ENCODE measurements around the gene HFE. TPM values are rescaled to one million over a fixed set of nuclear protein-coding genes. Genes with fewer than 3 reads are reported as not detected.
"Not testable (repeated sequence)": the region's sequence is repeated elsewhere in the genome, so short reads cannot be mapped to it uniquely, and the experiment has no call there.

The HFE gene
- total RNA-seq, 2 experiments from 2014 or later: 3.1 to 3.4 TPM

GRCh38 chr6:26068036-26068435, 19.2 kb upstream of the HFE start:
- POLR2A ChIA-PET: interaction anchor here (1.1 to 4.7 kb wide), 2 partner anchors 19 to 58 kb away, joined by 3 to 26 read pairs; partner anchors contain the start of gene HFE
- no peak for DNase-seq

GRCh38 chr6:26071135-26071534, 16.1 kb upstream of the HFE start:
- POLR2A ChIA-PET: interaction anchor here (1.3 kb wide), 1 partner anchor 64 kb away, joined by 3 read pairs; no protein-coding TSS in a partner anchor
- H3K4me3 Mint-ChIP-seq: no peak overlapping the region
- CTCF ChIA-PET: interaction anchor here (1.1 to 14.4 kb wide), 2 partner anchors 17 to 26 kb away, joined by 6 to 353 read pairs; partner anchors contain the start of gene HFE
- no peak for DNase-seq
- peaks cover 1% of the 10 kb centered on the region for H3K4me1 Mint-ChIP-seq
- H3K36me3 Mint-ChIP-seq (ENCODE audit: low read depth): no peaks in the 10 kb centered on the region
- peaks cover 20% of the 10 kb centered on the region for H3K27me3 Mint-ChIP-seq
- no peak overlapping the region for H3K27ac Mint-ChIP-seq
- no peaks in the 10 kb centered on the region for H3K9me3 Mint-ChIP-seq

More at GRCh38 chr6:26068036-26068435, 19.2 kb upstream of the HFE start:
- peaks cover 24% of the 10 kb centered on the region for H3K27me3 Mint-ChIP-seq
- CTCF ChIA-PET: interaction anchor here (2.0 to 14.4 kb wide), 2 partner anchors 19 to 30 kb away, joined by 12 to 353 read pairs; partner anchors contain the start of gene HFE
- H3K9me3 Mint-ChIP-seq: no peaks in the 10 kb centered on the region
- no peak overlapping the region for H3K27ac Mint-ChIP-seq
- no peak overlapping the region for H3K4me3 Mint-ChIP-seq
- no peaks in the 10 kb centered on the region for H3K36me3 Mint-ChIP-seq (ENCODE audit: low read depth)
- peaks cover 9% of the 10 kb centered on the region for H3K4me1 Mint-ChIP-seq

- Mint-ChIP-seq H3K27me3 (peaks cover 11% of the 10 kb centered on the region), H3K9me3 (no peaks in the 10 kb centered on the region), H3K4me1 (no peaks in the 10 kb centered on the region), H3K4me3 (no peak overlapping the region), H3K36me3 (ENCODE audit: low read depth) (no peaks in the 10 kb centered on the region), H3K27ac (no peak overlapping the region)
- ChIA-PET CTCF (interaction anchor here (1.8 kb wide), 1 partner anchor 10 kb away, joined by 4 read pairs; no protein-coding TSS in a partner anchor), POLR2A (no interaction called here)
- DNase-seq: no peak
Observed at GRCh38 chr6:26075063-26075717, 12.0 kb upstream of the HFE start.

GRCh38 chr6:26078066-26078465, 9.2 kb upstream of the HFE start:
- H3K36me3 Mint-ChIP-seq (ENCODE audit: low read depth); H3K27ac Mint-ChIP-seq; H3K4me1 Mint-ChIP-seq; DNase-seq; H3K9me3 Mint-ChIP-seq; H3K4me3 Mint-ChIP-seq: not testable (repeated sequence)
- ChIA-PET CTCF (interaction anchor here (1.1 kb wide), 1 partner anchor 19 kb away, joined by 3 read pairs; no protein-coding TSS in a partner anchor), POLR2A (interaction anchor here (1.3 kb wide), 1 partner anchor 79 kb away, joined by 4 read pairs; a partner anchor contains a TSS)
- H3K27me3 Mint-ChIP-seq: peaks cover 18% of the 10 kb centered on the region

- H3K27me3 Mint-ChIP-seq: peaks cover 19% of the 10 kb centered on the region
- H3K27ac Mint-ChIP-seq; CTCF ChIA-PET; H3K36me3 Mint-ChIP-seq (ENCODE audit: low read depth); H3K4me3 Mint-ChIP-seq; H3K4me1 Mint-ChIP-seq; DNase-seq; H3K9me3 Mint-ChIP-seq: not testable (repeated sequence)
- POLR2A ChIA-PET: interaction anchor here (1.5 kb wide), 1 partner anchor 11 kb away, joined by 3 read pairs; no protein-coding TSS in a partner anchor
Observed at GRCh38 chr6:26081096-26081495, 6.1 kb upstream of the HFE start.

GRCh38 chr6:26086211-26086610, 1.0 kb upstream of the HFE start:
- Mint-ChIP-seq H3K9me3 (peaks cover 5% of the 10 kb centered on the region), H3K27me3 (peaks cover 8% of the 10 kb centered on the region), H3K4me1 (peaks cover 32% of the 10 kb centered on the region), H3K36me3 (ENCODE audit: low read depth) (peaks cover 3% of the 10 kb centered on the region), H3K27ac (peak overlapping the region; percentile 24), H3K4me3 (peak overlapping the region; percentile 77)
- peak; percentile 48 for DNase-seq
- POLR2A ChIA-PET: interaction anchor here (0.6 to 3.5 kb wide), 15 partner anchors 11 to 1729 kb away, joined by 3 to 50 read pairs (median 4); a partner anchor contains a TSS
- CTCF ChIA-PET: interaction anchor here (0.9 to 5.0 kb wide), 6 partner anchors 8 to 29 kb away, joined by 3 to 51 read pairs (median 14); a partner anchor contains a TSS

GRCh38 chr6:26088344-26088743, 1.1 kb downstream of the HFE start:
- H3K27me3 Mint-ChIP-seq: peaks cover 3% of the 10 kb centered on the region
- no peak for DNase-seq
- no peak overlapping the region for H3K27ac Mint-ChIP-seq
- POLR2A ChIA-PET: interaction anchor here (2.3 to 3.5 kb wide), 7 partner anchors 9 to 69 kb away, joined by 13 to 50 read pairs (median 26); a partner anchor contains a TSS
- CTCF ChIA-PET: interaction anchor here (1.9 to 5.0 kb wide), 5 partner anchors 9 to 25 kb away, joined by 6 to 51 read pairs (median 15); a partner anchor contains a TSS
- peaks cover 3% of the 10 kb centered on the region for H3K36me3 Mint-ChIP-seq (ENCODE audit: low read depth)
- peaks cover 42% of the 10 kb centered on the region for H3K4me1 Mint-ChIP-seq
- peak overlapping the region; percentile 77 for H3K4me3 Mint-ChIP-seq
- H3K9me3 Mint-ChIP-seq: no peaks in the 10 kb centered on the region

GRCh38 chr6:26089272-26089671, 2.0 kb downstream of the HFE start:
- H3K4me1 Mint-ChIP-seq: peaks cover 42% of the 10 kb centered on the region

GRCh38 chr6:26092443-26092842, 5.2 kb downstream of the HFE start:
- H3K9me3 Mint-ChIP-seq: no peaks in the 10 kb centered on the region
- DNase-seq: no peak
- CTCF ChIA-PET: interaction anchor here (15.5 kb wide), 1 partner anchor 27 kb away, joined by 353 read pairs; no protein-coding TSS in a partner anchor
- H3K27me3 Mint-ChIP-seq: peaks cover 3% of the 10 kb centered on the region
- peaks cover 3% of the 10 kb centered on the region for H3K36me3 Mint-ChIP-seq (ENCODE audit: low read depth)
- H3K4me1 Mint-ChIP-seq: peaks cover 30% of the 10 kb centered on the region
- no peak overlapping the region for H3K4me3 Mint-ChIP-seq
- POLR2A ChIA-PET: interaction anchor here (0.6 to 3.2 kb wide), 6 partner anchors 11 to 37 kb away, joined by 3 to 15 read pairs (median 6); a partner anchor contains a TSS
- no peak overlapping the region for H3K27ac Mint-ChIP-seq

More at GRCh38 chr6:26089272-26089671, 2.0 kb downstream of the HFE start:
- peaks cover 3% of the 10 kb centered on the region for H3K27me3 Mint-ChIP-seq
- ChIA-PET CTCF (interaction anchor here (1.5 to 5.0 kb wide), 3 partner anchors 8 to 25 kb away, joined by 3 to 51 read pairs (median 41); no protein-coding TSS in a partner anchor), POLR2A (interaction anchor here (1.2 kb wide), 1 partner anchor 15 kb away, joined by 4 read pairs; a partner anchor contains a TSS)
- no peaks in the 10 kb centered on the region for H3K9me3 Mint-ChIP-seq
- H3K4me3 Mint-ChIP-seq: no peak overlapping the region
- no peak overlapping the region for H3K27ac Mint-ChIP-seq
- peaks cover 3% of the 10 kb centered on the region for H3K36me3 Mint-ChIP-seq (ENCODE audit: low read depth)
- no peak for DNase-seq

GRCh38 chr6:26094036-26094435, 6.8 kb downstream of the HFE start:
- Mint-ChIP-seq H3K27ac (no peak overlapping the region), H3K9me3 (no peaks in the 10 kb centered on the region), H3K27me3 (peaks cover 11% of the 10 kb centered on the region), H3K4me3 (no peak overlapping the region), H3K36me3 (ENCODE audit: low read depth) (peaks cover 3% of the 10 kb centered on the region), H3K4me1 (peaks cover 19% of the 10 kb centered on the region)
- POLR2A ChIA-PET: interaction anchor here (1.1 to 2.7 kb wide), 7 partner anchors 10 to 1038 kb away, joined by 3 to 15 read pairs (median 5); a partner anchor contains a TSS
- CTCF ChIA-PET: interaction anchor here (1.0 to 15.5 kb wide), 4 partner anchors 8 to 29 kb away, joined by 4 to 353 read pairs (median 4); no protein-coding TSS in a partner anchor
- no peak for DNase-seq

GRCh38 chr6:26097268-26097875, 10.1 kb downstream of the HFE start:
- no peaks in the 10 kb centered on the region for H3K36me3 Mint-ChIP-seq (ENCODE audit: low read depth)
- no peaks in the 10 kb centered on the region for H3K9me3 Mint-ChIP-seq
- peak; percentile 64 for DNase-seq
- H3K27me3 Mint-ChIP-seq: peaks cover 11% of the 10 kb centered on the region
- peaks cover 10% of the 10 kb centered on the region for H3K4me1 Mint-ChIP-seq
- POLR2A ChIA-PET: interaction anchor here (0.8 to 5.3 kb wide), 8 partner anchors 10 to 59 kb away, joined by 3 to 40 read pairs (median 8); partner anchors contain the start of gene HFE
- CTCF ChIA-PET: interaction anchor here (0.6 to 15.5 kb wide), 16 partner anchors 9 to 75 kb away, joined by 3 to 353 read pairs (median 4); partner anchors contain the start of gene HFE
- no peak overlapping the region for H3K27ac Mint-ChIP-seq
- H3K4me3 Mint-ChIP-seq: no peak overlapping the region

- H3K9me3 Mint-ChIP-seq: no peaks in the 10 kb centered on the region
- peak overlapping the region; percentile 80 for H3K4me3 Mint-ChIP-seq
- CTCF ChIA-PET: interaction anchor here (0.7 to 15.5 kb wide), 10 partner anchors 16 to 1610 kb away, joined by 3 to 353 read pairs (median 6); partner anchors contain the start of gene HFE
Observed at GRCh38 chr6:26103141-26103769, 16.0 kb downstream of the HFE start.

More at GRCh38 chr6:26103141-26103769, 16.0 kb downstream of the HFE start:
- no peak for DNase-seq
- POLR2A ChIA-PET: interaction anchor here (1.1 to 5.1 kb wide), 29 partner anchors 9 to 182 kb away, joined by 3 to 204 read pairs (median 14); partner anchors contain the start of gene HFE
- Mint-ChIP-seq H3K4me1 (peaks cover 23% of the 10 kb centered on the region), H3K27ac (peak overlapping the region; percentile 99), H3K36me3 (ENCODE audit: low read depth) (peaks cover 7% of the 10 kb centered on the region), H3K27me3 (peaks cover 2% of the 10 kb centered on the region)
